HG03139 (cell line): ENCODE results near the gene CCDC33.
A peak's percentile ranks its signal among the peaks of the same experiment; 100 is the strongest.

Experiments
- ATAC-seq: cut with Tn5 transposase; IDR thresholded peaks from one replicate; pipeline ENCODE4 v1.9.1; 2021; ENCODE audit not compliant: unreplicated experiment

The CCDC33 gene

DNA sequence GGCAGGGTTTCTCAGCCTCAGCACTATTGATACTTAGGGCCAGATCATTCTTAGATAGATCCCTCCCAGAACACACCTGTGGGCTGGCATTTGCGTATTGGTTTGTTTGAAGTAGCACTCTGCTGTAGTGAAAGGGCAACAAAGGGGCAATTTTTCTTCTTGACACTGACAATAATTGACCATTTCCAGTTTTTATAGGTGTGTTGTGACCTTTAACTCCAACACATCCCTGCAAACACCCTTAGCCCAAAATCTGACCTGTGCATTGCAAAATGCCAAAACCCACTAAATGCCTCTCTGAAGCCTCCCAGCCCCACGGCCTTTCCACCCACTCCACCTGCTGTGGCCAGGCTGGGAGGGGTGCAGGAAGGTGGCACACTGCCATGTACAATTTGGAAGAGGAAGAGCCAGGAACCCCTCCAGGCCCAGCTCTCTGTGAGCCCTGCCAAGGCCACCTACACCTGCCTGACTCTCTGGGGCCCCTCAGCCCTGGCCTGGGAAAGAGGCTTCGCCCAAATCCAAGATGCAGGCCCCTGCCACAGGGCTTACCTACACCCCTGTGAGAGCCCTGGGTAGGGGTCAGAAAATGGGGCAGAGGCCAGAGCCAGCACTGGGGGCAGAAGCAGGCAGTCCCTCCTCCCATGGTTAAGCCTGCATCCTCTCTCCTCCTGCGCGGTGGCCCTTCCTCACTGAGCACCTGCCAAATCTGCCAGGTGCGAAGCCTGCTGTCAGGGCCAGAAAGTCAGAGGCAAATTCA, 140.9 kb downstream of the CCDC33 start:
- no peak for ATAC-seq

DNA sequence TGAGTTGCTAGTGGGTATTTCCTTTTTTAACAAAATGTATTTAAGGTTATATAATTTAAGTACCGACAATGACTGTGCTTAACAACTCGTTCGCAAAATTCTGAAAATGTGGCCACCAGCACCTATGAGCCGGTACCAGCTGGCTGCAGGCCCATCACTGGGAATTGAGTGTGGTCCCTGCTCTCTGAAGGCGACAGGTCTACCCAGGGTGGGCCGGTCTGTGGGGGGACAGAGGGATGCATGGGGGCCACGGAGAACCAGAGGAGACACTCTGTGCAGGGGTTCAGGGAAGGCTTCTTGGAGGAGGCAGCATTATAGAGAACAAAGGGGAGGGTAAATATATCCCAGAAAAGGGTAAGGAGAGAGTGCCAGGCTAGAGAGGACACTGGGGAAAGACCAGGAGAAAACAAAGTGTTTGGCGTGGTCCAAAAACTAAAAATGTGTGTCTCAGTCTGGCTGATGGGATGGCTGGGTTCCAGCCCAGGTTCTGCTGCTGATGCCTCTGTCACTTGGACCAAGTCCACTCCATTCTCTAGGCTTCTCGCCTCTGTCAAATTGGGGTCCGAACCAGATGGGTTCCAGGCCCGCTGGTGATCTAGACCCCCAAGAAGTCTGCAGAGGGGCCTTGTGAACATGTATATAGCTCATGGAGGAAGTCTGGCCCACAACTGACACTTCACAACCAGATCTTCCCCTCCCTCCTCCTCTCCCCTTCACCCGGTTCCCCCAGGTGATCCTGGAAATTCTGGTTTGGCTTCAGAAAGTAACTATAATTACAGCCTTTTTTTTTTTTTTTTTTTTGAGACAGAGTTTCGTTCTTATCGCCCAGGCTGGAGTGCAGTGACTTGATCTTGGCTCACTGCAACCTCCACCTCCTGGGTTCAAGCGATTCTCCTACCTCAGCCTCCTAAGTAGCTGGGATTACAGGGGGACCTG, 142.0 kb downstream of the CCDC33 start:
- no peak for ATAC-seq

GRCh38 chr15:74378848-74379247, 142.7 kb downstream of the CCDC33 start:
- ATAC-seq: no peak

DNA sequence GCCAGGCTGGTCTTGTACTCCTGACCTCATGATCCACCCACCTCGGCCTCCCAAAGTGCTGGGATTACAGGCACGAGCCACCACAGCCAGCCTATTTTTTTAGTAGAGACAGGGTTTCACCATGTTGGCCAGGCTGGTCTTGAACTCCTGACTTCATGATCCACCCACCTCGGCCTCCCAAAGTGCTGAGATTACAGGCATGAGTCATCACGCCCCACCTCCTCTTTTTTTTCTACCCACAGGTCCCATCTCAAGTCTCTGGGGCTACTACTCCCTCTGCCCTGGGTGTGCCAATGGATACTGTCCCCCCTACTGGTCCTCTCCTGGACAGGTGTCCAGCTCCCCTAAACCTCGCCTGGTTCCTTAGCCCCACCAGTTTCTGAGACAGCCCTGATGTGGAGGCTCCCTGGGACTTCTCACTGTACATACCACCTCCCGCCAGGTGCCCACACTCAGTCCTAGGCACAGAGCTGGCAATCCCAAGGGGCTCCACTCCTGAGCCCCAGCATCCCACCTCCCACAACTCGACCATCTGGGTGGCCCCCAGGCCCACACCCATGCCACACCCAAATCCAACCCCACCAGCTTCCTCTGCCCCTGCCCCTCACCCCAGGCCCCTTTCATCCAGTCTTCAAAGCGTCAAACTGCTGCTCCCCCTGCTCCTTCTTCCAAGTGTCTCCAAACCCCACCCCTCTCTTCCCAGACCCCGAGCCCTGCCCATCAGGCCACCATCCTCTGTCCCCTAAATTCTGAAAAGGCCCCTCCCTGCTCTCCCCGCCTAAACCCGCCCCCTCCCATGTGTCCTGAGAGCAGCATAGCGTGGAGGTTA, 144.4 kb downstream of the CCDC33 start:
- no peak for ATAC-seq

GRCh38 chr15:74381190-74381453, 145.0 kb downstream of the CCDC33 start:
- ATAC-seq: no peak

DNA sequence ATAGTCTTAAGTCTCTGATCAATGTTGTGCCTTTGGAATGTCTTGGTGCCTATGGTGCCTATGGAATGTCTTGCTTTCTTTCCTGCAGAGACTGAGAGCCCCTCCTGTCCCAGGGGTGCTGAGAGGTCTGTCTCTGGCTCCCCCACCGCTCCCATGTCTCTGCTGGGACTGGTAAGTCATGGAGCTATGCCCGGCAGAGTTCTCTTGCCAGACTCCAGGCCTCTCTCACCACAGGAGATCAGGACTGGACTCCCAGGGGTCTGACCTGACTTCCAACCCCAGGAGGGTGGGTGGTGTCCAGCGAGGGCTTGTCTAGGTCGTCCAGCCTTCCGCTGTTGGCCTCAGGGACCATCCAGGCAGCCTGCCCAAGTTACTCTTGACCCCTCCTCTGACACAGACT, 145.4 kb downstream of the CCDC33 start:
- ATAC-seq: no peak

DNA sequence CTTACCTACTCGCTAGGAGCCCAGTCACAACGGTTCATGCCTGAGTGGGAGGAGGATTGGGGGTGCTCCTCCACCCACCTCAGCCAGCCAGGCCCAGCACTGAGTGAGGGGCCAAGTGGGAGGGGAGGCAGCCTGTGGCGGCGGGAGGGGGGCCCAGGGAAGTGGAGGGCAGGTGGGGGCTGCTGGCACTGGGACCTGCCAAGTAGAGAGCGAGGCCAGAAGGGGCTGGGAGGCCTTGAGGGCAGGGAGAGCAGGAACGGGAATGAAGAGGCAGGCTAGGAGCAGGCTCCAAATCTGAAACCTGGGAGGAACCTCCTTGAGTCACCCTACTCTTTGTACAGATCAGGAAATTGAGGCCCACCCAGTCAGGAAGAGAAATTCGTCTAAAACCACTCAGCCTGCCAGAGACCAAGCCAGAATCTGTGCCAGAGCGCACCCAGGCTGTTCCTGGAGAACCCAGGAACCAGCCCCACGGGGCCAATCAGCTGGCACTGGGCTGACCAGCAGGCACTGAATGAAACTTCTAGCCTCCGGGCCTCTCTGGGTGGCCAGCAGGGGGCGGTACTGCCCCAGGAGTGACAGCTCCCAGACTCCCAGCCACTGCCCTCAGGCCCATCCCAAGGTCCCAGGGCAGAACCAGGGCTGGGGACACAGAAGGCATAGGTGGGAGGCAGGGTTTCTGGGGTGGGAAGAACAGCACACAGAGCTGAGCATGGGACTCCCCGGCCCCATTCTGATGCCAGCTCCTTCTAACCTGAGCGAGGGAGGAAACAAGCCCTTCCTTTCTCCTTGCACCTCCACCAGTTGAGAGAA, 146.1 kb downstream of the CCDC33 start:
- no peak for ATAC-seq

DNA sequence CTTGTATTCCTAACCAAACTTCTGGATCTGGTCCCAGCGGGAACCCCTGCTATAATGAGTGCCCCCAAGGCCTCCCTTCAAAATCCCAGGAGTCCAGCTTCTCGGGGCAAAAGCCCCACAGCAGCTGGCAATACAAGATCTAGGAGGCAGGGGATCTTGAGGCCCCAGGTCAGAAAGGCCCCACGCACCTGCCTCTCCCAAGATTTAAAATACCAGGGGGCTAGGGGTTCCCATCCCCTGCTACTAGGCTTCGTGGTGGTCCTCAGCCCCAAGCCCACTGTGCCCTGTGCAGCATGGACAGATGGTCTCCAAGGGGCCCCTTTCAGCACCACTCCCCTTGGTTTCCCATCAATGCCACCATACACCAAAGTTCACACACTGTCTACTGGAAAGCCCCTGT, 147.2 kb downstream of the CCDC33 start:
- no peak for ATAC-seq

DNA sequence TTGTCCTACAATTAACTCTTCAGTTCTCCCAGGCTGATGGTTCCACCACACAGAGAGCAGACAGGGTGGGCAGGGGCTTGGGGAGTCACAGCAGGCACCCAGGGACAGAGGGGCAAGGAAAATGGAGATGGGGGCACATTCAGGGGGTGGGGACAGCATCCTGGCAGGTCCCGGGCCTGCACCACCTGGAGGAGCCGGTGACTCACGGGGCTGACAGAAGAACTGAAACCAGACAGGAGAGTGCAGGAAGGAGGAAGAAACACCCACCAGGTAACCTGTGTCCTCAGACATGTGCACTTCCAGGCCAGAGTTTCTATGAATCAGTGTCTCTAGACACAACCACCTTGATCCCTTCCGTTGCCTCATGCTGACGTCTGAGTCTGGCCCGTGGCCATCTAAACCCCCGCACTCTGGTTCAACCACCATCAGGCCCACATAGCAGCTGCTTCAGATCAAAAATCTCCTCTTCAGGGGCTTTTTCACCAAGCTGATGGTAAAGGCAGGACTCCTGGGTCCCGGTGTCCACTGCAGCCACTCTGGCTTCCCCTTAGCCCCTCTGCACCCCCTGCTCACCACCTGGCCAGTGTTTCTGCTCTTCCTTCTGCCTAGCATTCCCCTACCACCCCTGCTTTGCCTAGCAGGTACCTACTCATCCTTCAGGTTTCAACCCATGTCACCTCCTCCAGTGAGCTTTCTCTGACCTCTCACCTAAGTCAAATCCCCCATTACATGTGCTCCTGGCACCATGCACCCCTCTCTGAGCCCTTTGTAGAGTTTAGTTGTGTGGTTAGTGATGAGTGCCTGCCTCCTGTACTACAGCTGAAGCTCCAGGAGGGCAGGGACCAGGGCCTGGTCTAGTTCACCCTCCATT, 147.8 kb downstream of the CCDC33 start:
- peak; percentile 30 for ATAC-seq

GRCh38 chr15:74384566-74384880, 148.4 kb downstream of the CCDC33 start:
- ATAC-seq: no peak

GRCh38 chr15:74384881-74385643, 148.9 kb downstream of the CCDC33 start:
- ATAC-seq: peak; percentile 45

DNA sequence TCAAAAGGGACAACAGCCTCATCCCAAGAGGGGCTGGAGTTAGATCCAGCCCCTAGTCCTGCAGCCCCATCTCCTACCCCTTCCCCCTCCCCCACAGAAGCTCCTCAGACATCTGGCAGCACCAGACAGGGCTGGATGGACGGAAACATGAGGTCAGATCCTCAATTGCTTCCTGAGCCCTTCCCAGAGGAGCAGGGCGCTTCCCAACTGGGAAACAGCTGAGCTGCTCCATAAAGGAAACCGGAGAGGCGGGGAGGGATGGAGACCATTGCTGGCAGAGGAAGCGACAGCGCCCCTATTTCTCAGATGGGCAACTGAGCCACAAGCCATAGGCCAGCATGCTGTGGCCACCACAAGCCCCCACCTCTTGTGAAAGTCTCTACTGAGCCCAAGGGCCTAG, 149.6 kb downstream of the CCDC33 start:
- ATAC-seq: no peak
